ENCODE measurements around the gene PLEKHO2.
"Not testable (repeated sequence)": the region's sequence is repeated elsewhere in the genome, so short reads cannot be mapped to it uniquely, and the experiment has no call there.

PLEKHO2 gene, protein sequence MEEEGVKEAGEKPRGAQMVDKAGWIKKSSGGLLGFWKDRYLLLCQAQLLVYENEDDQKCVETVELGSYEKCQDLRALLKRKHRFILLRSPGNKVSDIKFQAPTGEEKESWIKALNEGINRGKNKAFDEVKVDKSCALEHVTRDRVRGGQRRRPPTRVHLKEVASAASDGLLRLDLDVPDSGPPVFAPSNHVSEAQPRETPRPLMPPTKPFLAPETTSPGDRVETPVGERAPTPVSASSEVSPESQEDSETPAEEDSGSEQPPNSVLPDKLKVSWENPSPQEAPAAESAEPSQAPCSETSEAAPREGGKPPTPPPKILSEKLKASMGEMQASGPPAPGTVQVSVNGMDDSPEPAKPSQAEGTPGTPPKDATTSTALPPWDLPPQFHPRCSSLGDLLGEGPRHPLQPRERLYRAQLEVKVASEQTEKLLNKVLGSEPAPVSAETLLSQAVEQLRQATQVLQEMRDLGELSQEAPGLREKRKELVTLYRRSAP

DNA sequence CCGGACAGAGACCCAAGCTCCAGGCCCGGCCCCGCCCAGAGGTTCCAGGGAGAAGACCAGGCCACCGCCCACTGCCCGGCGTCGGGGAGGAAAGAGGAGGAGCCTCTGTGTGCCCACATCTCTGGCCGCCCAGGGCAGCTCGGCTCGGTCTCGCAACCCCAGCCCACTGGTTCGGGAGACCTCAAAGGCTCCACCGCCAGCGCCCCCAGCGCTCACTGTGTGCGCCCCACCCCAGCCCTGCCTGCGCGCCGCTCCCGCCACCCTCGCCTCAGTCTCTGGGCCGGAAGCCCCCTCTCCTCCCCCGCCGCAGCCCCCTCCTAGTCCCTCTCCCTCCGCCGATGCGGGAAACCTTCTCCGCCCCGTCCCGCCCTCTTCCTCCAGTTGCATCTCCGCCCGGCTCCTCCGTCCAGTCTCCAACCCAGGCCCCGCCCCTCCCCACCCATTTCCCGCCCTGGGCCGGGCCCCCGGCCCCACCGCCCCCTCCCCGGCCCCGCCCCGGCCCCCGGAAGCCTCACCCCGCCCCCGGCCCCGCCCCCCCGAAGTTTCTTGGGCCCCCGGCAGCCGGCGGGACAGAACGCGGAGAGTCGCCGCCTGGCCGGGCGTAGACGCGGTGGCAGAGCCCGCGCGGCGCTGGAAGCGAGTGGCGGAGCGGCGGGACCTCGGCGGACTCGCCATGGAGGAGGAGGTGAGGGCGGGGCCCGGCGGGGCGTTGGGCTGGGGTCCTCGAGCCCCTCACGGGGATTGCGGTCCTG, at the start of gene PLEKHO2:
PLEKHO2 (plus strand) TSS at position 572 of the 752 bp plus-strand sequence; CDS start at position 674, 102 bp downstream.
- DNase-seq (ENCODE audit: low read depth in 2 of 2): peak; percentile 76 to 86

DNA sequence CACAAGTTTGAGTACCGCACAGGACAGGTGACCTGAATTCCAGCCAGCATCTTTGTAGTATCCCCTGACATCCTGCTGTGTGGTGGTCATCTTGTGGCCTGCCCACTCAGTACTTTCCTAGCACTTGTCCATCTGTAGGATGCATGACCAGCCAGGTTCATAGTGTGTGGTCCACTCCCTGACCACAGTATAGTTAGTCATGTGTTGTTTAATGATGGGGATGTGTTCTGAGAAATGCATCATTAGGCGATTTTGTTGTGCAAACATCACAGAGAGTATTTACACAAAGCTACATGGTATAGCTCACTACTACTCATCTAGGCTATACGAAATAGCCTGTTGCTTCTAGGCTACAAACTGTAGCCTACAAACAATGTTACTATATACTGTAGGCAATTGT, 49.4 kb upstream of the PLEKHO2 start:
- no peak for DNase-seq (ENCODE audit: low read depth in 2 of 2)

DNA sequence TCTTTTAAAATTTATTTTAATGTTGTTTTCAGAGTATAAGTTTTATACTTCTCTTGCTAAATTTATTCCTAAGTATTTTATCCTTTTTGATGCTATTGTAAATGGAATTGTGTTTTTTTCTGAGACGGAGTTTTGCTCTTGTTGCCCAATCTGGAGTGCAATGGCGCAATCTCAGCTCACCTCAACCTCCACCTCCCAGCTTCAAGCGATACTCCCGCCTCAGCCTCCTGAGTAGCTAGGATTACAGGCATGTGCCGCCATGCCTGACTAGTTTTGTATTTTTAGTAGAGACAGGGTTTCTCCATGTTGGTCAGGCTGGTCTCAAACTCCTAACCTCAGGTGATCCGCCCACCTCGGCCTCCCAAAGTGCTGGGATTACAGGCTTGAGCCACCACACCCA, 46.4 kb upstream of the PLEKHO2 start:
- DNase-seq (ENCODE audit: low read depth in 2 of 2): not testable (repeated sequence)

DNA sequence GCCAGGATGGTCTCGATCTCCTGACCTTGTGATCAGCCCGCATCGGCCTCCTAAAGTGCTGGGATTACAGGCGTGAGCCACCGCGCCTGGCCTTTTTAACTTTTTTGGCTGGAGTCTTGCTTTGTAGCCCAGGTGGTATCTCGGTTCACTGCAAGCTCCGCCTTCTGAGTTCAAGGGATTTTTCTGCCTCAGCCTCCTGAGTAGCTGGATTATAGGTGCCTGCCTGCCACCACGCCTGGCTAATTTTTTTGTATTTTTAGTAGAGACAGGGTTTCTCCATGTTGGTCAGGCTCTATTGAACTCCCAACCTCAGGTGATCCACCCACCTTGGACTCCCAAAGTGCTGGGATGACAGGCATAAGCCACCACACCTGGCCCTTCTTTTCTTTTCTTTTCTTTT, 45.8 kb upstream of the PLEKHO2 start:
- DNase-seq (ENCODE audit: low read depth in 2 of 2): not testable (repeated sequence)

DNA sequence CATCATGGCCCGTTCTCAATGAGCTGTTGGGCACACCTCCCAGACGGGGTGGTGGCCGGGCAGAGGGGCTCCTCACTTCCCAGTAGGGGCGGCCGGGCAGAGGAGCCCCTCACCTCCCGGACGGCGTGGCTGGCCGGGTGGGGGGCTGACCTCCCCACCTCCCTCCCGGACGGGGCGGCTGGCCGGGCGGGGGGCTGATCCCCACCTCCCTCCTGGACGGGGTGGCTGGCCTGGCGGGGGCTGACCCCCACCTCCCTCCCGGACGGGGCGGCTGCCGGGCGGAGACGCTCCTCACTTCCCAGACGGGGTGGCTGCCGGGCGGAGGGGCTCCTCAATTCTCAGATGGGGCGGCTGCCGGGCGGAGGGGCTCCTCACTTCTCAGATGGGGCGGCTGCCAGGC, 42.8 kb upstream of the PLEKHO2 start:
- not testable (repeated sequence) for DNase-seq (ENCODE audit: low read depth in 2 of 2)

DNA sequence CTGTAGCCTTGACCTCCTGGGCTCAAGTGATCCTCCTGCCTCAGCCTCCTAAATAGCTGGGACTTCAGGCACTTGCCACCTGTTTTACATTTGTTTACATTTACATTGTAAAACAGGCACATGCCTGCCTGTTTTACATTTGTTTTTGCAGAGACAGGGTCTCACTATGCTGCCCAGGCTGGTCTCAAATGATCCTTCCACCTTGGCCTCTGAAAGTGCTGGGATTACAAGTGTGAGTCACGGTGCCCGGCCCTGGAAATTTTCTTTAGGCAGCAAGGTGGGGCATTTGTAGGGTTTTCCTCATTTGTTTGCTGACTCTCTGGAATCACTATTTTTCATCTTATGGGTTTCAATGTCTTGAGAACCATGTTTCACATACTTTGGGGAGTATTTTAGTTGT, 41.2 kb upstream of the PLEKHO2 start:
- no peak for DNase-seq (ENCODE audit: low read depth in 2 of 2)

DNA sequence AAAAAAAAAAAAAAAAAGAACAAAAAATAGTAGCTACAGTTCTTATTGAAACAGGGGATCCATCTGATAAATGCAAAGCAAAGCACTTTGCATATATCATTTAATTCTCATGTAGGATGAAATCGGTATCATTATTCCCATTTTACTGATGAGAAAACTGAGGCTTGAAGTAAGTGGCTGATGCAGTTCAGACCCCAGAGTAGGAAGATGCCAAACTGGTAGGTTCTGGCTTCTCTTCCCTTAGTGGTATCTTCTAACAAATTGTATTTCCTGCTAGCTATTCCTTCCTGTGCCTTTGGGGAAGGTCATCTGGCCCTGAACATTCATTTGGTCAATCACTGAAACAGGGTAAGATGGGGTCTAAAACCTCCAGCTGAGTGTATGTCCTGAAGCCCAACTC, 38.2 kb upstream of the PLEKHO2 start:
- no peak for DNase-seq (ENCODE audit: low read depth in 2 of 2)

DNA sequence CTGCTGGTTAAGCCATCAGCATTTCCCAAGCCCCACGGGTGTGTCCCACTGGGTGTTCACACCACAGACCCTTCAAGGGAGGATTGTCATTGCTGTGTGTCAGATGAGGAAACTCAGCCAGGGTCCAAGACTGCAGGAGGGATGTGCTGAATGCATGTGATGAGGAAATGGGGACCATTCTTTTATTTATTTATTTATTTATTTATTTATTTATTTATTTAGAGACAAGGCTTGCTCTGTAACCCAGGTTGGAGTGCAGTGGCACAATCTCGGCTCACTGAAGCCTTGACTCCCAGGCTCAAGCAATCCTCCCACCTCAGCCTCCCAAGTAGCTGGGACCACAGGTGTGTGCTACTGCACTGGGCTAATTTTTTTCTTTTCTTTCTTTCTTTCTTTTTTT, 37.1 kb upstream of the PLEKHO2 start:
- DNase-seq (ENCODE audit: low read depth in 2 of 2): no peak

DNA sequence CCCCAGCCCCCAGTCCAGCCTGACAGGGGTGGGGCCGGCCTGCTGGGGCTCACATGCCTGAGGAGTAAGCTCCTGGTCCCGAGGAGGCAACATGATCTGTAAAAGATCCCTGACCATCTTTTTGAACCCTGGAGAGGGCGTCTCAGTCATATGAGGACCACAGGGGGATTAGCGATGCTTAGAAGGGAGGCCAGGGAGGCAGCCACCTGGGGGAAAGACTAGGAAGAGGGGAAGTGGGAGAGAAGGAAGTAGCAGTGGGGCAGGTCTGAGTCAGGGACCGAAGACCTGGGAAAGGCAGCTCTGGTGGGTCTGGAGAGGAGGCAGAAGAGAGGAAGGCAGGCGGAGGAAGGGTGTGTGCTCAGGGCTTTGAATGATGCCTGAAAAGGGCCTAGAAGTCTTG, 35.2 kb upstream of the PLEKHO2 start:
- DNase-seq (ENCODE audit: low read depth in 2 of 2): no peak

DNA sequence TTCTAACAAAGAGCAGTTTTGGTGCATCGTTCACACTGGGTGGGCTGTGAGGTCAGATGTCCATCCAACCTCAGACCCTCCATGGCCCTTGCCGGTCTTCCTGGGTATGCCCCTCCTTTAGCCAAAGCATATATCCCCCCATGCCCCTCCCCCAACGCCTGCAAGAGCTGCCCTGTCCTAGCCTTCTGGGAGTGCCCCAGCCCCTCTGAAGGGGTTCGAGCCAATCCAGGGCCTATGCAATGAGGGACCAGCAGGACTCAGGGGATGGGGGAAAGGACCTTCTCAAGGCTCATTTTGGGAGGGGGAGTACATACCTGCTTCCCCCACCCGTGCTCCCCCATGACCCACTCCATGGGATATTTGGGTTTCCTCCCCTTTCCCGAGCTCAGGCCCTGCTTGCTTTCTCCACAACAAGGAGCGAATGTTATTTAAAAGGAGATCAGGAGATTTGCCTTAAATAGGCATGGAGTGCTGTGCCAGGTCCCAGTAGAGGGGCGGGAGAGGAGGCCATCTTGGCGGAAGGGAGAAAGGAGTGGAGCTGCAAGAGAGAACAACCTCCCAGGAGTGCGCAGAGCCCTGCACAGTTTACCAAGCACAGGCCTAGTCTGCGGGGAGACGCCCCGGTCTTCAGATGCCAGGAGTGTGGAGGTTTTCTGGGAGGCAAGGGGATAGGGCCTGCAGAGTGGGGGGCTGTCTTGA, 34.5 kb upstream of the PLEKHO2 start:
- no peak for DNase-seq (ENCODE audit: low read depth in 2 of 2)

DNA sequence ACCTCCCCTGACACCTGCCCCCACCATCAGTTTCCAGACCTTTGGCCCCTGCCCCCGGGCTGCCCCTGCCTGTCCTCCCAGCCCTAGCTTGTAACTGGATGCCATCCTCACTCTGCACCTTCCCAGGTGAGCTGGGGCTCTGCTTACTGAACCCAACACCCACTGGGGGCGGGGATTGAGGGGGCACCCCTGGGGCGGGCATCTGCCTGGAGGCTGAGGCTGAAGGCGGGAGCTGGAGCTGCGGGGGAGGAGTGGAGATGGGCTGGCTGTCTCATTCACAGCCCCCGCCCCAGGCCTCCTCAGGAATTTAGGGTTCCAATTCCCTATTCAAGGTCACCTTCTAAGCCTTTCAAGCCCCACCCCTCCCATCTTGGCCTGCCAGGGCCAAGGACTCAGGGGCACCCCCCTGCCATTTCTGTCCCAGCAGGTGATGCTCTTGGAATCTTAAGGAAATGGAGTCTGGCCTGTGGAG, 33.9 kb upstream of the PLEKHO2 start:
- DNase-seq (ENCODE audit: low read depth in 2 of 2): no peak

DNA sequence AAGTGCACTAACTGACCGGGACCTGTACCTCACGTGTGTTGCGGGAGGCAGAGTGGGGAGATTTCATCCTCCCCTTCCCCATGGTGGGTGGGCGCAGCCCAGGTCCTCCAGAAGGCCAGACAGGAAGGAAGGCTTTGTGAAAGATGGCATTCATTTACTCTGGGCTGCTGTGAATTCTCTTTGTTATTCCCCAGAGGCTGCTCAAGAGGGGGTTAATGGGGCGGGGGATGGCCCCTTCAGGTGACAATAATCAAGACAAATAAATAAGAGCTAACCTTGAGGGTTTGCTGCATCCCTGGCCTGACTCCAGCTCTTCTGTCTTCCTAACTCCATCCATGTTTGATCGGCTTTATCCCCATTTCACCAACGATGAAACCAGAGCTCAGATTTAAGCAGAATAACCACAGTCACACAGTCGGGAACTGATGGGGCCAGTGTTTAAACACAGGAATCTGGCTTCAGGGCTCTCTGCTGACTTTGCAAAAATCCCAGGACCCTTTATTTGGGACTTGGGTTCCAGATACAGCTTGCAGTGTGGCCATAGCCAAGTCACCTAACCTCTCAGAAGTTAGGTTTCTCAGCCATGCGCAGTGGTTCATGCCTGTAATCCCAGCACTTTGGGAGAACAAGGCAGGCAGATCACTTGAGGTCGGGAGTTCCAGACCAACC, 32.8 kb upstream of the PLEKHO2 start:
- DNase-seq (ENCODE audit: low read depth in 2 of 2): no peak

DNA sequence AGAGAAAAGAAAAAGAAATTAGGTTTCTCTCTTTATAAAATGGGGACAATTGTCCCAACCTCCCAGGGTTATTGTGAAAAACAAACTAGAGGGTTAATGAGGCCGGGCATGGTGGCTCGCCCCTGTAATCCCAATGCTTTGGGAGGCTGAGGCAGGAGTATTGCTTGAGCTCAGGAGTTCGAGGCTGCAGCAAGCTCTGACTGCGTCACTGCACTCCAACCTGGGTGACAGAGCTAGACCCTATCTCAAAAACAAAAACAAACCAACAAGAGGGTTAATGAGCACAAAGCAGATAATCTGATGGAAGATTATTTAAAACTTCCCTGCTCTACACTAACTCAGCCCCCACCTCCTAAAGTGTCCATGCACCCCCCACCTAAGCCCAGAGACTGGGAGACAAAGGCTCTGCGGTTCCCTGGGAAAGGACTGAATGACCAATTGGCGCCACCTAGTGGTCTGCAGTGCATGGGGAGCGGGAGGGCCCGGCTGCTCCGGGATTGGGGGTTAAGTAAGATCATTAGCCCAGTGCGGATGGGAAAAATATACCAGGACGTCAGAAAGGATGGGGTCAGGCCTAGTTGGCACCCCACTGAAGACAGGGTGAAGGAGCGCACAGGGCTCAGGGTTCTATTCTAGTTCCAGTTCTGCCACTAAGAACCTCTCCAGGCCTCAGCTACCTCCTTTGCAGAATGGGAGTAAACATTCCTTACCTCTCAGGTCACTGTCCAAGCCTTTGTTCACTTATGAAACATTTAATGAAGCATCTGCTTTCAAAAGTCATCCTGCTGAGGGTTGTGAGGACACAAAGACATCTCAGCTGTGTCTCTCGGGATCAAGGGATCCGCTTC, 31.8 kb upstream of the PLEKHO2 start:
- DNase-seq (ENCODE audit: low read depth in 2 of 2): peak; percentile 47 to 64

DNA sequence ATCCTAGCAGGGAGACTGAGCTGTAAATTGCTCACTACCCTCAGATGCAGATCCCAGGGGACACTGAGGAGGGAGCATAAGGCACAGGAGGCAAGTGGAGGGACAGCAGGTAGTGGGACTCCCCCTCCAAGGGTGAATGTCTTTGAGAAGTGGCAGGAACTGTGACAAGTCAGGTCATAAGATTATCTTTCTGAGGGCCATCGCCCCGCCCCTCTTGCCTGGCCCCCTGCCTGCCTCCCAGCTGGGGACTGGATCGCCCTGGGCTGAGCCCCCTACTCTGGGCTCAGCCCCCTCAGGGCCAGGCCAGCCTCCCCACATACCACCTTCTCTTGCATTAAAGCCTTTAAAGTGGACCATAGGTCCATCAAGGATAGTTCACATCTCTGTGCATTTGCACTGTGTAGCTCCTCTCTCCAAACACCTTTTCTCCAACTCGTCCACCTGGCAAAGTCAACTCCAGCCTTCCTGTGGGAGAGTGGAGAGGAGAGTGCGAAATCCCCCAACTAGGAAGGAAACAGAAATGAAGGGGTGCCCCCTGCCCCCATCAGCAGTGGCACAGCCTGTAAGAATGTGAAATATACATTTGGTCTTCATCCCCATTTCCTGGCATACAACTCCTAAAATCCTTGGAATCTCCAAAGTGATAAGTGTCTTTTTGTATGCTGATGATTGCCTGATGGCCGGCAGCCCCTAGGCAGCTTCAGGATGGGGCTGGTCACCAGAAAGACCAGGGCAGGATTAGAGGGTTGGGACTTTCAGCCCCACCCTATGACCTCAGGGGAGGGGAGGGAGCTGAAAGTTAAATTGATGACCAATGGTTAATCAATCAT, 31.0 kb upstream of the PLEKHO2 start:
- no peak for DNase-seq (ENCODE audit: low read depth in 2 of 2)

DNA sequence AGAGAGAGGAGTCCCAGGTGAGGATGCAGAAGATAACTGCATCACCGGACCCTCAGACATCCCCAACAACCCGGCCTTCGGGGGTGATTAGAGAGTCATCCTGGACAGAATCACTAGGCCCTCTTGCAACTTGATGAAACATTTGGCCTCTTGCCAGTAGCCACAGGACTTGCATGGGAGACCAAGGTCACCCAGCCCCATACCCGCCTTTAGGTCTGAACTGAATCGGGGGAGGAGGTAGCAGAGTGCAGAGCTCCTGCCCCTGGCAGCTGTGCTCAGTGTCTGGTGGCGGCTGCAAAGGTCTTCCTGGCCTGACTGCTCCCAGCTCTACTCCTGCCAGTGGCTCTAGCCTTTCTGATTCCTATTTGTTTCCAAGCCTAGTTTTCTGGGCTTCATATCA, 28.6 kb upstream of the PLEKHO2 start:
- DNase-seq (ENCODE audit: low read depth in 2 of 2): no peak

DNA sequence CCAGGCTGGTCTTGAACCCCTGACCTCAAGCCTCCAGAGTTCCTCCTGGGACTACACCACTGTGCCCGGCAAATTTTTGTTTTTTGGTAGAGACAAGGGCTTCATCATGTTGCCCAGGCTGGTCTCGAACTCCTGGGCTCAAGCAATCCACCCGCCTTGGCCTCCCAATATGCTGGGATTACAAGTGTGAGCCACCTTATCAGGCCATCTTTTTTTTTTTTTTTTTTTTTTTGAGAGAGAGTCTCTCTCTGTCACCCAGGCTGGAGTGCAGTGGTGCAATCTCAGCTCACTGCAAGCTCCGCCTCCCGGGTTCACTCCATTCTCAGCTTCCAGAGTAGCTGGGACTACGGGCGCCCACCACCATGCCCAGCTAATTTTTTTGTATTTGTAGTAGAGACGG, 27.4 kb upstream of the PLEKHO2 start:
- DNase-seq (ENCODE audit: low read depth in 2 of 2): not testable (repeated sequence)

DNA sequence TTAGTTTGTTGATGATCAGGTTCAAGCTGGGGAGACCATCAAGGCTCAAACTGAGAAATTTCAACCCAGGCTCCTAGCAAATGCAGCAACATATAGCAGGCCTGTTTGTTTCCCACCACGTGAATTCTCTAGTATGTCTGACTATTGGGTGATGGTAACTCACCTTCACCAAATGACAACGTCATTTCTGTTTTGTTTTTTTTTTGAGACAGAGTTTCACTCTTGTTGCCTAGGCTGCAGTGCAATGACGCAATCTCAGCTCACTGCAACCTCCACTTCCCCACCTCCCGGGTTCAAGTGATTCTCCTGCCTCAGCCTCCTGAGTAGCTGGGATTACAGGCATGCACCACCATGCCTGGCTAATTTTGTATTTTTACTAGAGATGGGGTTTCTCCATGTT, 26.8 kb upstream of the PLEKHO2 start:
- DNase-seq (ENCODE audit: low read depth in 2 of 2): not testable (repeated sequence)

DNA sequence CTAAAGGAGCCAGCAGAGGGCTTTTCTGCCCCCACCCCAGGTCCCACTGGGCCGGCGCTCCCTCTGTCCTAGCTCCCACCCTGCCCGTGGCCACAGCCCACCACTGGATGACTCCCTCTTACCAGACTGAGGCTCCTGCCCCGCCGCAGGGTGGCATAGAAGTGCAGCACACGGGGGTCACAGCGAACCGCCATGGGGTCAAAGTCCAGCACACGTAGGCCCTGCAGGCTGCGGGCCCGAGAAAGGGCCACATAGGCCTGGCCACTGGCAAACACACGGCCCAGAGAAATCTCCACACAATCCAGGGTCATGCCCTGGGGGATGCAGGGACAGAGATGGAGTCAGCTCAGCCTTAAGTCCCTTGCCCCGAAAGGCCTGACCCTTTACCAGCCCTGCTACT, 25.3 kb upstream of the PLEKHO2 start:
- no peak for DNase-seq (ENCODE audit: low read depth in 2 of 2)

DNA sequence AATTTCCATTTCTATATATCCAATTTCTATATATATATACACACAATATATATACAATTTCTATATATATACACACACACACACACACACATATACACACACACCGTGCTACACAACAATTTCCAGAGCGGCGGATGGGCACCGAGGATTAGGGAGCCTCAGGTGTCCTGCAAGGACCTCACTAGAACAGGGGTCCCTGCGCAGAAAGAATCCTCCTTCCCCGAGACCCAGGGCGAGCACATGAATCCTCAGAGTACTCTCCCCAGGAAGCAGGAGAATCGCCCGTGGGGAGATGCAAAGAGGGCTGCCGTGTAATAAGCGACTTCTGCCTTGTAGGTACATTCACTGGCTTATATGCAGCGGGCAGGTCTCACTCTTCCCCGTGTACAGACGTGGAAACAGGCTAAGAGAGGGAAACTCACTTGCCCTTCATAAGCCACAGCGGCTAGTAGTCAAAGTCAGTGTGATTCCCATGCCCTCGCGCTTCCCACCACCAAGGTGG, 16.7 kb upstream of the PLEKHO2 start:
- no peak for DNase-seq (ENCODE audit: low read depth in 2 of 2)

Data from activated CD4-positive, alpha-beta T cell treated with anti-CD3 and anti-CD28 coated beads for 24 hours (primary cell).